ENCODE measurements around the gene SPDEF.

- TF ChIP-seq CTCF (conservative IDR thresholded peaks at IDR 0.05 in 1 of 2, IDR thresholded peaks at IDR 0.05 in 1 of 2; ENCODE audit: low read depth in 1 of 2, low read length in 2 of 2) (no peak), EZH2 (IDR thresholded peaks at IDR 0.05; ENCODE audit: low read length, missing control alignments) (no peak)
These were observed 1.7 kb downstream of the SPDEF start for GRCh38 chr6:34554291-34555006.

All from fibroblast of lung (primary cell).